ENCODE measurements around the gene ECE2.
A peak's percentile ranks its signal among the peaks of the same experiment; 100 is the strongest.

Gene ECE2

GRCh38 chr3:184337981-184338380, 62.2 kb downstream of the ECE2 start:
- no peaks in the 10 kb centered on the region for H3K4me1 ChIP-seq (ENCODE audit: control insufficient read depth, insufficient read depth, low read length)
- H3K4me3 ChIP-seq (ENCODE audit: low read depth, low read length): no peak overlapping the region
- TF ChIP-seq ZSCAN30 (tag by site-specific recombination; IDR thresholded peaks at IDR 0.05): no peak
- TF ChIP-seq ZNF157 (tag by site-specific recombination; IDR thresholded peaks at IDR 0.05): no peak
- TF ChIP-seq ZBTB48 (tag by site-specific recombination; IDR thresholded peaks at IDR 0.05): no peak
- no peak for TF ChIP-seq SP2 (tag by site-specific recombination; IDR thresholded peaks at IDR 0.05)
- no peak for TF ChIP-seq ZNF639 (tag by site-specific recombination; IDR thresholded peaks at IDR 0.05)
- TF ChIP-seq ZNF112 (tag by site-specific recombination; IDR thresholded peaks at IDR 0.05): no peak
- no peak for TF ChIP-seq ATF2 (tag by site-specific recombination; IDR thresholded peaks at IDR 0.05; ENCODE audit: low read depth)
- TF ChIP-seq GLI2 (tag by site-specific recombination; IDR thresholded peaks at IDR 0.05; ENCODE audit: borderline replicate concordance, low read depth): no peak
- no peak for TF ChIP-seq ZNF776 (tag by site-specific recombination; IDR thresholded peaks at IDR 0.05; ENCODE audit: borderline replicate concordance)
- no peak for TF ChIP-seq ZEB2 (tag by site-specific recombination; IDR thresholded peaks at IDR 0.05)
- TF ChIP-seq BCL6B (tag by site-specific recombination; IDR thresholded peaks at IDR 0.05): no peak
- no peak for TF ChIP-seq GLI4 (tag by site-specific recombination; IDR thresholded peaks at IDR 0.05)
- H3K9me3 ChIP-seq (ENCODE audit: control insufficient read depth, insufficient read depth, low read depth, low read length): no peaks in the 10 kb centered on the region
- H3K36me3 ChIP-seq (ENCODE audit: control insufficient read depth in 2 of 2, insufficient read depth in 1 of 2, low read length in 2 of 2): peaks cover 0 to 55% of the 10 kb centered on the region in 2 experiments; a peak in 1 of 3 replicates
- POLR2A ChIA-PET: interaction anchor here (0.6 to 2.0 kb wide), 3 partner anchors 11 to 34 kb away, joined by 3 to 5 read pairs (median 3); no protein-coding TSS in a partner anchor
- H3K27ac ChIP-seq (ENCODE audit: extremely low read depth, low read depth, low read length): no peak overlapping the region
- CTCF ChIA-PET: interaction anchor here (1.6 to 2.2 kb wide), 2 partner anchors 16 to 34 kb away, joined by 6 to 8 read pairs; no protein-coding TSS in a partner anchor

- CTCF ChIA-PET: interaction anchor here (0.8 to 2.2 kb wide), 2 partner anchors 17 to 33 kb away, joined by 3 to 6 read pairs; no protein-coding TSS in a partner anchor
- POLR2A ChIA-PET: interaction anchor here (0.6 to 2.0 kb wide), 2 partner anchors 10 to 33 kb away, joined by 3 to 5 read pairs; no protein-coding TSS in a partner anchor
- Histone ChIP-seq H3K36me3 (ENCODE audit: control insufficient read depth in 2 of 2, insufficient read depth in 1 of 2, low read length in 2 of 2) (peaks cover 0 to 55% of the 10 kb centered on the region in 2 experiments; a peak in 1 of 3 replicates), H3K4me3 (ENCODE audit: low read depth, low read length) (peak overlapping the region; percentile 11), H3K4me1 (ENCODE audit: control insufficient read depth, insufficient read depth, low read length) (no peaks in the 10 kb centered on the region), H3K27ac (ENCODE audit: extremely low read depth, low read depth, low read length) (no peak overlapping the region), H3K9me3 (ENCODE audit: control insufficient read depth, insufficient read depth, low read depth, low read length) (no peaks in the 10 kb centered on the region)
- TF ChIP-seq ZNF837 (tag by site-specific recombination; IDR thresholded peaks at IDR 0.05) (no peak), ZNF26 (tag by site-specific recombination; IDR thresholded peaks at IDR 0.05) (no peak), ZXDB (tag by site-specific recombination; IDR thresholded peaks at IDR 0.05) (peak; percentile 36; the same call in 1 of the 2 replicates), ZBTB10 (tag by site-specific recombination; IDR thresholded peaks at IDR 0.05) (no peak), ZNF747 (tag by site-specific recombination; IDR thresholded peaks at IDR 0.05) (no peak), KLF9 (tag by site-specific recombination; IDR thresholded peaks at IDR 0.05; ENCODE audit: low read depth) (no peak), ZNF777 (tag by site-specific recombination; IDR thresholded peaks at IDR 0.05; ENCODE audit: borderline replicate concordance) (no peak), ZBTB49 (tag by site-specific recombination; IDR thresholded peaks at IDR 0.05; ENCODE audit: low read depth) (no peak), FEZF1 (tag by site-specific recombination; IDR thresholded peaks at IDR 0.05) (no peak), SCRT2 (tag by site-specific recombination; IDR thresholded peaks at IDR 0.05) (peak; percentile 85), ZNF16 (tag by site-specific recombination; IDR thresholded peaks at IDR 0.05; ENCODE audit: low read depth) (no peak), ZBTB8A (tag by site-specific recombination; IDR thresholded peaks at IDR 0.05) (no peak), ZNF221 (tag by site-specific recombination; IDR thresholded peaks at IDR 0.05; ENCODE audit: borderline replicate concordance) (no peak)
Measured at GRCh38 chr3:184338511-184338945, 62.7 kb downstream of the ECE2 start.

Measured in HEK293 (cell line).